ENCODE measurements around the gene PTGES.
"Not testable (repeated sequence)": the region's sequence is repeated elsewhere in the genome, so short reads cannot be mapped to it uniquely, and the experiment has no call there.

Gene PTGES

GRCh38 chr9:129769669-129770068, 16.8 kb upstream of the PTGES start:
- no peak for DNase-seq

GRCh38 chr9:129768486-129768885, 15.6 kb upstream of the PTGES start:
- no peak for DNase-seq

- no peak for DNase-seq
Observed at GRCh38 chr9:129765764-129766317, 13.0 kb upstream of the PTGES start.

GRCh38 chr9:129762985-129763926, 10.4 kb upstream of the PTGES start:
- no peak for DNase-seq

GRCh38 chr9:129762370-129762984, 9.6 kb upstream of the PTGES start:
- DNase-seq: peak; percentile 91 to 93

GRCh38 chr9:129761901-129762369, 9.1 kb upstream of the PTGES start:
- DNase-seq: no peak

GRCh38 chr9:129761293-129761900, 8.6 kb upstream of the PTGES start:
- DNase-seq: no peak

- not testable (repeated sequence) for DNase-seq
Observed at GRCh38 chr9:129760784-129761183, 7.9 kb upstream of the PTGES start.

- no peak for DNase-seq
Observed at GRCh38 chr9:129759804-129760502, 7.1 kb upstream of the PTGES start.

- no peak for DNase-seq
Observed at GRCh38 chr9:129759319-129759718, 6.5 kb upstream of the PTGES start.

- DNase-seq: peak; percentile 82 to 85
Observed at GRCh38 chr9:129757045-129757444, 4.2 kb upstream of the PTGES start.

GRCh38 chr9:129756191-129756590, 3.3 kb upstream of the PTGES start:
- DNase-seq: no peak

- DNase-seq: no peak
Observed at GRCh38 chr9:129755151-129755550, 2.3 kb upstream of the PTGES start.

GRCh38 chr9:129751841-129752801, 721 bp downstream of the PTGES start:
- DNase-seq: no peak

- DNase-seq: no peak
Observed at GRCh38 chr9:129750013-129750638, 2.7 kb downstream of the PTGES start.

- no peak for DNase-seq
Observed at GRCh38 chr9:129749575-129749974, 3.3 kb downstream of the PTGES start.

GRCh38 chr9:129749052-129749451, 3.8 kb downstream of the PTGES start:
- DNase-seq: not testable (repeated sequence)

GRCh38 chr9:129748249-129748648, 4.6 kb downstream of the PTGES start:
- no peak for DNase-seq

- no peak for DNase-seq
Observed at GRCh38 chr9:129746092-129746777, 6.6 kb downstream of the PTGES start.

GRCh38 chr9:129745200-129745599, 7.6 kb downstream of the PTGES start:
- no peak for DNase-seq
